ENCODE results near the gene LRRC75A. TPM values are rescaled to one million over a fixed set of nuclear protein-coding genes. Genes with fewer than 3 reads are reported as not detected.
"Not testable (repeated sequence)": the region's sequence is repeated elsewhere in the genome, so short reads cannot be mapped to it uniquely, and the experiment has no call there.

The LRRC75A gene
- total RNA-seq, 2 donors from 2014 or later = 3.2 to 5.0 TPM

GRCh38 chr17:16442141-16442540 lies 49.9 kb downstream of the LRRC75A start:
- peak overlapping the region; percentile 46 for H3K9ac ChIP-seq (ENCODE audit: extremely low read depth, low read length, poor library complexity, severe bottlenecking)
- peaks cover 31% of the 10 kb centered on the region for H3K4me1 Mint-ChIP-seq

DNA sequence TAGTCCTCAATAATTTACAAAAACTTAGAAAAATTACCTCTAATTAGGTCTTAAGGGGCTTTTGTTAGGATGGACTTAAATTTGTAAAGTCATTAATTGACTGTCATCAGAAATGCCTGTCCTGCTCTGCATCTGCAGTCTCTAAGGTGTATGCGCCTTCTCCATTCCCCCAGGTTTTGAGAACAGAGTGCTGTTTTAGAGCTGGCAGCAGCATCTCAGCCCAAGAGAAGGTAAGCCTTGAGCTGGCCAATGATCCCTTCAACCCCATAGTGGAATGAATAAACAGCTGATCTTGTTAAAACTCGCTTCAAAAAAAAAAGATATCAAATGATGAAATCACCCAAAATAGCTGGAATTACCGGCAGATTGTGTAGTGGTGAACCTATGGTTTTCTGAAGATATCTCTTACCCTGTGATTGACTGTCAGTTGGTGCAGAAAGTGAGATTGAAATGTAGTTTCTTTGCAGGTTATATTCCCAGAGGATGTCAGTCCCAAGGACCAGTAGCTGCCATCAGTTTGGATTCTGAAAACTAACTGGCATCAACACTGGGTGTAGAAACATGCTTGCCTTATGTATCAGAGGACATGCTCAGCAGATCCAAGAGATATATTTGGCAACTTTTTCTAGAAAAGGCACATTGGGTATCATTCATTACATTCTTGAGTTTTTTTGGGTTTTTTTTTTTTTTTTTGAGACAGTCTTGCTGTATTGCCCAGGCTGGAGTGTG lies 50.9 kb downstream of the LRRC75A start:
- peaks cover 59% of the 10 kb centered on the region for H3K36me3 ChIP-seq (ENCODE audit: control insufficient read depth, insufficient read depth, low read length)
- peak overlapping the region; percentile 90 for H3K4me3 ChIP-seq (ENCODE audit: low read length)
- no peaks in the 10 kb centered on the region for H3K27me3 Mint-ChIP-seq (ENCODE audit: insufficient read depth)
- H3K27ac Mint-ChIP-seq = peak overlapping the region; percentile 76
- peaks cover 5% of the 10 kb centered on the region for H3K4me1 ChIP-seq (ENCODE audit: control insufficient read depth, insufficient read depth, low read length)
- peaks cover 55% of the 10 kb centered on the region for H3K36me3 Mint-ChIP-seq (ENCODE audit: low read depth)
- H3K9me3 ChIP-seq (ENCODE audit: control insufficient read depth, low read length) = no peaks in the 10 kb centered on the region
- H3K9me3 Mint-ChIP-seq = no peaks in the 10 kb centered on the region
- no peak overlapping the region for H3K27ac ChIP-seq (ENCODE audit: low read depth, low read length)
- peak overlapping the region; percentile 97 for H3K4me3 Mint-ChIP-seq
- no peak for DNase-seq
- WGBS, 2 experiments (ENCODE audit: insufficient coverage in 1 of 2, insufficient read length in 1 of 2) = 83 to 87% methylated on average over 3 of the region's 3 CpGs
- H3K27me3 ChIP-seq (ENCODE audit: control insufficient read depth, insufficient read depth, low read length, poor library complexity, severe bottlenecking) = no peaks in the 10 kb centered on the region
- TF ChIP-seq CTCF (conservative IDR thresholded peaks at IDR 0.05) = no peak
- peaks cover 42% of the 10 kb centered on the region for H3K4me1 Mint-ChIP-seq
- peak overlapping the region; percentile 93 for H3K9ac ChIP-seq (ENCODE audit: extremely low read depth, low read length, poor library complexity, severe bottlenecking)

More at GRCh38 chr17:16442141-16442540, 49.9 kb downstream of the LRRC75A start:
- 90 to 94% methylated on average over 1 of the region's 1 CpG for WGBS, 2 experiments (ENCODE audit: insufficient coverage in 1 of 2, insufficient read length in 1 of 2)
- peak overlapping the region; percentile 97 for H3K4me3 Mint-ChIP-seq
- no peaks in the 10 kb centered on the region for H3K9me3 ChIP-seq (ENCODE audit: control insufficient read depth, low read length)
- H3K27me3 Mint-ChIP-seq (ENCODE audit: insufficient read depth) = no peaks in the 10 kb centered on the region
- peak overlapping the region; percentile 56 for H3K27ac Mint-ChIP-seq
- no peaks in the 10 kb centered on the region for H3K27me3 ChIP-seq (ENCODE audit: control insufficient read depth, insufficient read depth, low read length, poor library complexity, severe bottlenecking)
- H3K4me1 ChIP-seq (ENCODE audit: control insufficient read depth, insufficient read depth, low read length) = peaks cover 4% of the 10 kb centered on the region
- H3K9me3 Mint-ChIP-seq = no peaks in the 10 kb centered on the region
- peaks cover 61% of the 10 kb centered on the region for H3K36me3 Mint-ChIP-seq (ENCODE audit: low read depth)
- H3K27ac ChIP-seq (ENCODE audit: low read depth, low read length) = no peak overlapping the region
- no peak for TF ChIP-seq CTCF (conservative IDR thresholded peaks at IDR 0.05)
- H3K36me3 ChIP-seq (ENCODE audit: control insufficient read depth, insufficient read depth, low read length) = peaks cover 66% of the 10 kb centered on the region
- no peak for DNase-seq
- H3K4me3 ChIP-seq (ENCODE audit: low read length) = peak overlapping the region; percentile 90

- not testable (repeated sequence) for H3K9me3 ChIP-seq (ENCODE audit: control insufficient read depth, low read length); H3K9me3 Mint-ChIP-seq; H3K27me3 Mint-ChIP-seq (ENCODE audit: insufficient read depth); DNase-seq; H3K27ac ChIP-seq (ENCODE audit: low read depth, low read length); H3K4me1 ChIP-seq (ENCODE audit: control insufficient read depth, insufficient read depth, low read length); H3K27me3 ChIP-seq (ENCODE audit: control insufficient read depth, insufficient read depth, low read length, poor library complexity, severe bottlenecking)
- Mint-ChIP-seq H3K4me1 (peaks cover 49% of the 10 kb centered on the region), H3K36me3 (ENCODE audit: low read depth) (peaks cover 52% of the 10 kb centered on the region), H3K4me3 (peak overlapping the region; percentile 97), H3K27ac (peak overlapping the region; percentile 93)
- H3K9ac ChIP-seq (ENCODE audit: extremely low read depth, low read length, poor library complexity, severe bottlenecking) = peak overlapping the region; percentile 93
- peak overlapping the region; percentile 90 for H3K4me3 ChIP-seq (ENCODE audit: low read length)
- 66 to 74% methylated on average over 4 to 5 of the region's 5 CpGs for WGBS, 2 experiments (ENCODE audit: insufficient coverage in 1 of 2, insufficient read length in 1 of 2)
- peaks cover 54% of the 10 kb centered on the region for H3K36me3 ChIP-seq (ENCODE audit: control insufficient read depth, insufficient read depth, low read length)
Measured at GRCh38 chr17:16440354-16440753, 51.6 kb downstream of the LRRC75A start.

Data from endodermal cell (in vitro differentiated cells).